ENCODE data around the gene SLC10A1.

SLC10A1 gene

GRCh38 chr14:69811868-69812252 lies 14.8 kb upstream of the SLC10A1 start:
- peak overlapping the region; percentile 6 for H3K18ac ChIP-seq (ENCODE audit: low read length)
- H3K79me1 ChIP-seq (ENCODE audit: low read depth, low read length) = no peaks in the 10 kb centered on the region
- H3K4me3 ChIP-seq (ENCODE audit: low read length in 2 of 2) = no peak overlapping the region
- H3K4ac ChIP-seq (ENCODE audit: low read length) = no peak overlapping the region
- WGBS, 2 donors (ENCODE audit: extremely low coverage in 2 of 2, insufficient read length in 2 of 2, insufficient replicate concordance in 1 of 2) = no CpG with 5 or more reads among the region's 10 CpGs
- no peak overlapping the region for H2AFZ ChIP-seq (ENCODE audit: low read length)
- H2BK15ac ChIP-seq (ENCODE audit: low read length) = no peak overlapping the region
- no peak overlapping the region for H2BK12ac ChIP-seq (ENCODE audit: low read length)
- H2BK5ac ChIP-seq (ENCODE audit: low read length) = no peak overlapping the region
- H3K27me3 ChIP-seq (ENCODE audit: control insufficient read depth in 3 of 3, insufficient read depth in 3 of 3, low read depth in 1 of 3, low read length in 3 of 3) = peaks cover 0 to 17% (median 2%) of the 10 kb centered on the region in 3 experiments
- no peaks in the 10 kb centered on the region for H3K36me3 ChIP-seq (replicated peaks in 1 of 2; ENCODE audit: control insufficient read depth in 2 of 2, insufficient read depth in 2 of 2, low read length in 2 of 2)
- H4K91ac ChIP-seq (ENCODE audit: low read depth, low read length, poor library complexity) = no peak overlapping the region
- H3K27ac ChIP-seq (replicated peaks; ENCODE audit: low read length) = no peak overlapping the region
- H3K9me3 ChIP-seq (replicated peaks in 1 of 2; ENCODE audit: control insufficient read depth in 2 of 2, insufficient read depth in 1 of 2, low read depth in 1 of 2, low read length in 2 of 2) = peaks cover 0 to 3% of the 10 kb centered on the region in 2 donors
- no peak overlapping the region for H4K8ac ChIP-seq (ENCODE audit: low read depth, low read length)
- H3K23ac ChIP-seq (ENCODE audit: low read depth, low read length, poor library complexity) = no peak overlapping the region
- no peak overlapping the region for H3K4me2 ChIP-seq (ENCODE audit: insufficient read depth, low read length, poor library complexity, severe bottlenecking)
- H2BK120ac ChIP-seq (ENCODE audit: low read depth, low read length) = no peak overlapping the region
- H3K4me1 ChIP-seq (ENCODE audit: control insufficient read depth in 2 of 2, insufficient read depth in 1 of 2, low read depth in 1 of 2, low read length in 2 of 2) = peaks cover 0 to 4% of the 10 kb centered on the region in 2 donors
- no peak overlapping the region for H2AK5ac ChIP-seq (ENCODE audit: low read depth, low read length)
- H3K14ac ChIP-seq (ENCODE audit: low read length) = no peak overlapping the region
- H3K9ac ChIP-seq (ENCODE audit: low read depth, low read length, poor library complexity) = no peak overlapping the region
- DNase-seq (ENCODE audit: low spot score) = no peak

GRCh38 chr14:69811227-69811867 lies 14.3 kb upstream of the SLC10A1 start:
- H2BK12ac ChIP-seq (ENCODE audit: low read length) = no peak overlapping the region
- WGBS, 2 donors (ENCODE audit: extremely low coverage in 2 of 2, insufficient read length in 2 of 2, insufficient replicate concordance in 1 of 2) = no CpG with 5 or more reads among the region's 13 CpGs
- peaks cover 0 to 14% (median 2%) of the 10 kb centered on the region in 3 experiments for H3K27me3 ChIP-seq (ENCODE audit: control insufficient read depth in 3 of 3, insufficient read depth in 3 of 3, low read depth in 1 of 3, low read length in 3 of 3)
- no peak overlapping the region for H3K18ac ChIP-seq (ENCODE audit: low read length)
- H2AFZ ChIP-seq (ENCODE audit: low read length) = peak overlapping the region; percentile 11
- H2BK5ac ChIP-seq (ENCODE audit: low read length) = no peak overlapping the region
- no peak overlapping the region for H3K4ac ChIP-seq (ENCODE audit: low read length)
- H3K36me3 ChIP-seq (replicated peaks in 1 of 2; ENCODE audit: control insufficient read depth in 2 of 2, insufficient read depth in 2 of 2, low read length in 2 of 2) = no peaks in the 10 kb centered on the region
- H3K27ac ChIP-seq (replicated peaks; ENCODE audit: low read length) = no peak overlapping the region
- H4K8ac ChIP-seq (ENCODE audit: low read depth, low read length) = no peak overlapping the region
- no peak for DNase-seq (ENCODE audit: low spot score)
- no peak overlapping the region for H2BK120ac ChIP-seq (ENCODE audit: low read depth, low read length)
- H3K4me2 ChIP-seq (ENCODE audit: insufficient read depth, low read length, poor library complexity, severe bottlenecking) = no peak overlapping the region
- H3K4me3 ChIP-seq (ENCODE audit: low read length in 2 of 2) = peak overlapping the region in 1 of 2 donors; percentile 54
- H2BK15ac ChIP-seq (ENCODE audit: low read length) = no peak overlapping the region
- peaks cover 0 to 4% of the 10 kb centered on the region in 2 donors for H3K4me1 ChIP-seq (ENCODE audit: control insufficient read depth in 2 of 2, insufficient read depth in 1 of 2, low read depth in 1 of 2, low read length in 2 of 2)
- H4K91ac ChIP-seq (ENCODE audit: low read depth, low read length, poor library complexity) = no peak overlapping the region
- peaks cover 0 to 3% of the 10 kb centered on the region in 2 donors for H3K9me3 ChIP-seq (replicated peaks in 1 of 2; ENCODE audit: control insufficient read depth in 2 of 2, insufficient read depth in 1 of 2, low read depth in 1 of 2, low read length in 2 of 2)
- no peak overlapping the region for H3K23ac ChIP-seq (ENCODE audit: low read depth, low read length, poor library complexity)
- H3K79me1 ChIP-seq (ENCODE audit: low read depth, low read length) = no peaks in the 10 kb centered on the region
- H3K9ac ChIP-seq (ENCODE audit: low read depth, low read length, poor library complexity) = no peak overlapping the region
- no peak overlapping the region for H2AK5ac ChIP-seq (ENCODE audit: low read depth, low read length)
- H3K14ac ChIP-seq (ENCODE audit: low read length) = no peak overlapping the region

DNA sequence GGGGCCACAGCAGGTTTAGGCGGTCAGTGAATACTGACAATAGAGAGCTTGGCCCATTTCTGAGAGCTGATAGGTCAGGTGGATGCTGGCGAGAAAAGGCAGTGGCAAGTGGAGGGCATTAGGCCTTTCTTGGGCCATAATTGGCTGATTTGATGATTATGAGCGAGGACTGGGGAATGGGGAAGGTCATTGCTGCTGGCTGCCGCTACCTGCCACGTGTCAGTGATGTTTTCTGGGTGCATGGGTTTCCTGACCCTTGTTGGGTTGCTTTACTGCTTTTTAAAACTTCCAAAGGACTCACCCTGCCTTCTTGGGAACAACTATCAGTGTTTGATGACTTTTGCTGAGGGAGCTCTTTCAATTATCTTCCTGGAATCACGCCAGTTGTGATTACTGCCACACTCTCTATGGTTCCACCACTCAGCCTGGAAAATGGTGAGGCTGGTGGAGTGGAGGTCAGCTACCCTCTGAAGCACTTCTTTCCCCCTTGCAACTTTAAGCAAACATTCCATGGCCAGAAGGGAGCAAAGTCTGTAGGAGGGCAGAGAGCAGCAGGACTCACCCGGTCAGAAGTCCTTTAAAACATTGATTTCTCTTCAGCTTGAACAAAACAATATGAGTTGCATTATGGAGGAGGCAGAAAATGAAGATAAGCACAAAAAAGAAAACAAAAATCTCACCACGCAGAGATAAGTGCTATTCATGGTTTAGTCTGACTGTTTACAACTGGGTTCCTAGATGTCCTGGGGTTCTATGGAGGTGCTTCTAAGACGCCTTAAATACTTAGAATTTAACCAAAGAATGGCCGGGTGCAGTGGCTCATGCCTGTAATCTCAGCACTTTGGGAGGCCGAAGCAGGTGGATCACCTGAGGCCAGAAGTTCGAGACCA lies 12.1 kb upstream of the SLC10A1 start:
- H3K36me3 ChIP-seq (replicated peaks in 1 of 2; ENCODE audit: control insufficient read depth in 2 of 2, insufficient read depth in 2 of 2, low read length in 2 of 2) = no peaks in the 10 kb centered on the region
- no peak overlapping the region for H3K4me2 ChIP-seq (ENCODE audit: insufficient read depth, low read length, poor library complexity, severe bottlenecking)
- H3K23ac ChIP-seq (ENCODE audit: low read depth, low read length, poor library complexity) = no peak overlapping the region
- no peak overlapping the region for H2AK5ac ChIP-seq (ENCODE audit: low read depth, low read length)
- no peak for DNase-seq (ENCODE audit: low spot score)
- no peak overlapping the region for H3K4me3 ChIP-seq (ENCODE audit: low read length in 2 of 2)
- no peaks in the 10 kb centered on the region for H3K79me1 ChIP-seq (ENCODE audit: low read depth, low read length)
- H4K8ac ChIP-seq (ENCODE audit: low read depth, low read length) = no peak overlapping the region
- H3K9ac ChIP-seq (ENCODE audit: low read depth, low read length, poor library complexity) = no peak overlapping the region
- peak overlapping the region; percentile 29 for H2AFZ ChIP-seq (ENCODE audit: low read length)
- H2BK120ac ChIP-seq (ENCODE audit: low read depth, low read length) = no peak overlapping the region
- H3K4me1 ChIP-seq (ENCODE audit: control insufficient read depth in 2 of 2, insufficient read depth in 1 of 2, low read depth in 1 of 2, low read length in 2 of 2) = peaks cover 0 to 4% of the 10 kb centered on the region in 2 donors
- H3K14ac ChIP-seq (ENCODE audit: low read length) = no peak overlapping the region
- H2BK12ac ChIP-seq (ENCODE audit: low read length) = no peak overlapping the region
- no peak overlapping the region for H2BK15ac ChIP-seq (ENCODE audit: low read length)
- H4K91ac ChIP-seq (ENCODE audit: low read depth, low read length, poor library complexity) = no peak overlapping the region
- H3K27me3 ChIP-seq (ENCODE audit: control insufficient read depth in 3 of 3, insufficient read depth in 3 of 3, low read depth in 1 of 3, low read length in 3 of 3) = peaks cover 0 to 9% (median 2%) of the 10 kb centered on the region in 3 experiments
- H3K27ac ChIP-seq (replicated peaks; ENCODE audit: low read length) = no peak overlapping the region
- peaks cover 0 to 3% of the 10 kb centered on the region in 2 donors for H3K9me3 ChIP-seq (replicated peaks in 1 of 2; ENCODE audit: control insufficient read depth in 2 of 2, insufficient read depth in 1 of 2, low read depth in 1 of 2, low read length in 2 of 2)
- WGBS, 2 donors (ENCODE audit: extremely low coverage in 2 of 2, insufficient read length in 2 of 2, insufficient replicate concordance in 1 of 2) = no CpG with 5 or more reads among the region's 12 CpGs
- H2BK5ac ChIP-seq (ENCODE audit: low read length) = no peak overlapping the region
- H3K18ac ChIP-seq (ENCODE audit: low read length) = no peak overlapping the region
- no peak overlapping the region for H3K4ac ChIP-seq (ENCODE audit: low read length)

DNA sequence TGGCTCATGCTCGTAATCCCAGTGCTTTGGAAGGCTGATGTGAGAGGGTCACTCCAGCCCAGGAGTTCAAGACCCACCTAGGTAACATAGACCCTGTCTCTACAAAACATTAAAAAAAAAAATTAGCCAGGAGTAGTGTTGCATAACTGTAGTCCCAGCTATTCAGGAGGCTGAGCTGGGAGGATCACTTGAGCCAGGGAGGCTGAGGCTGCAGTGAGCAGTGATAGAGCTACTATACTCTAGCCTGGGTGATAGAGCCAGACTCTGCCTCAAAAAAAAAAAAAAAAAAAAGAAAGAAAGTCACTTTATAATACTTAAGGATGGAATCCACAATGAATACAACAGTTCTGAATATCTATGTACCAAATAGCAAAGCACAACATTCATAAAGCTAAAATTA lies 10.2 kb upstream of the SLC10A1 start:
- no peak overlapping the region for H2BK12ac ChIP-seq (ENCODE audit: low read length)
- H2AK5ac ChIP-seq (ENCODE audit: low read depth, low read length) = no peak overlapping the region
- peaks cover 0 to 6% (median 2%) of the 10 kb centered on the region in 3 experiments for H3K27me3 ChIP-seq (ENCODE audit: control insufficient read depth in 3 of 3, insufficient read depth in 3 of 3, low read depth in 1 of 3, low read length in 3 of 3)
- no peak overlapping the region for H3K4me2 ChIP-seq (ENCODE audit: insufficient read depth, low read length, poor library complexity, severe bottlenecking)
- no peak overlapping the region for H4K8ac ChIP-seq (ENCODE audit: low read depth, low read length)
- no peak overlapping the region for H3K18ac ChIP-seq (ENCODE audit: low read length)
- H3K4me3 ChIP-seq (ENCODE audit: low read length in 2 of 2) = no peak overlapping the region
- no peak overlapping the region for H2BK120ac ChIP-seq (ENCODE audit: low read depth, low read length)
- peaks cover 0 to 4% of the 10 kb centered on the region in 2 donors for H3K4me1 ChIP-seq (ENCODE audit: control insufficient read depth in 2 of 2, insufficient read depth in 1 of 2, low read depth in 1 of 2, low read length in 2 of 2)
- no peak for DNase-seq (ENCODE audit: low spot score)
- no peak overlapping the region for H3K27ac ChIP-seq (replicated peaks; ENCODE audit: low read length)
- no peak overlapping the region for H3K23ac ChIP-seq (ENCODE audit: low read depth, low read length, poor library complexity)
- no peaks in the 10 kb centered on the region for H3K9me3 ChIP-seq (replicated peaks in 1 of 2; ENCODE audit: control insufficient read depth in 2 of 2, insufficient read depth in 1 of 2, low read depth in 1 of 2, low read length in 2 of 2)
- H2AFZ ChIP-seq (ENCODE audit: low read length) = no peak overlapping the region
- H2BK15ac ChIP-seq (ENCODE audit: low read length) = no peak overlapping the region
- no peak overlapping the region for H4K91ac ChIP-seq (ENCODE audit: low read depth, low read length, poor library complexity)
- H3K79me1 ChIP-seq (ENCODE audit: low read depth, low read length) = no peaks in the 10 kb centered on the region
- H3K14ac ChIP-seq (ENCODE audit: low read length) = no peak overlapping the region
- no CpG with 5 or more reads among the region's 1 CpG for WGBS, 2 donors (ENCODE audit: extremely low coverage in 2 of 2, insufficient read length in 2 of 2, insufficient replicate concordance in 1 of 2)
- no peak overlapping the region for H3K9ac ChIP-seq (ENCODE audit: low read depth, low read length, poor library complexity)
- H2BK5ac ChIP-seq (ENCODE audit: low read length) = no peak overlapping the region
- H3K4ac ChIP-seq (ENCODE audit: low read length) = no peak overlapping the region
- H3K36me3 ChIP-seq (replicated peaks in 1 of 2; ENCODE audit: control insufficient read depth in 2 of 2, insufficient read depth in 2 of 2, low read length in 2 of 2) = no peaks in the 10 kb centered on the region
